Measurements from ENCODE around the gene MRPS14.
A peak's percentile ranks its signal among the peaks of the same experiment; 100 is the strongest.

Gene MRPS14

GRCh38 chr1:174984952-174985351 is 38.3 kb downstream of the MRPS14 start:
- DNase-seq (no peak), ATAC-seq (no peak)

DNA sequence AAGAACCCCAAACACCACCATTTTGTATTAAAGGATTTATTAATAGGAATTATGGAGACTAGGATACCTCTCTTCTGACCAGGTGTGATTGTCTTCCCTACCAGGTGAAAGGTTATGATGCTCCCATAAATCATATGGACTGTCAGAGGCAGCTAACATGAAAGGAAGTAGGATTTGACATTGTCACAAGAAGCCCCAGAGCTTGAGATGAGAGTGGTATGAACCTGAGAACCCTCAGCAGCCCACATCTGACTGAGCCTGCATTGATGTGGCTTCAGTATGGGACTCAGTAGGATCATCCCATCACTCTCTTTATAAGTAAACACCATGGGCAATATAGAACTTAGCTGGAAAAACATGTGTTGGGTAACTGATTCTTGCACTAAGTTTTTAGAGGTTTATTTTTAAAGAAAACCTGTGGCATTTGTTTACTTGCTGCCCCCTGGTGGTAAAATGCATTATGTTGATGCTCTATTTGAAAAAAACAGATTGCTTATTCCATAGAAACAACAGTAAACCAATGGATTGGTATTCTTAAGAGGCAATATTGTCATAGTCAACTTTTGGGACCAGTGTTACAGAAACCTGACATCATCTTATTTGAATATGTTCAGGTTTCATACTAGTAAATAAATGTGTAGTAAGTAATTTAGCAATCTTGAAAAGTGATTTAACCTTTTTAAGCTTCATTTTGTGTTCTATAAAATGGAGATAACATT is 40.1 kb downstream of the MRPS14 start:
- DNase-seq (peak; percentile 38), ATAC-seq (no peak)

DNA sequence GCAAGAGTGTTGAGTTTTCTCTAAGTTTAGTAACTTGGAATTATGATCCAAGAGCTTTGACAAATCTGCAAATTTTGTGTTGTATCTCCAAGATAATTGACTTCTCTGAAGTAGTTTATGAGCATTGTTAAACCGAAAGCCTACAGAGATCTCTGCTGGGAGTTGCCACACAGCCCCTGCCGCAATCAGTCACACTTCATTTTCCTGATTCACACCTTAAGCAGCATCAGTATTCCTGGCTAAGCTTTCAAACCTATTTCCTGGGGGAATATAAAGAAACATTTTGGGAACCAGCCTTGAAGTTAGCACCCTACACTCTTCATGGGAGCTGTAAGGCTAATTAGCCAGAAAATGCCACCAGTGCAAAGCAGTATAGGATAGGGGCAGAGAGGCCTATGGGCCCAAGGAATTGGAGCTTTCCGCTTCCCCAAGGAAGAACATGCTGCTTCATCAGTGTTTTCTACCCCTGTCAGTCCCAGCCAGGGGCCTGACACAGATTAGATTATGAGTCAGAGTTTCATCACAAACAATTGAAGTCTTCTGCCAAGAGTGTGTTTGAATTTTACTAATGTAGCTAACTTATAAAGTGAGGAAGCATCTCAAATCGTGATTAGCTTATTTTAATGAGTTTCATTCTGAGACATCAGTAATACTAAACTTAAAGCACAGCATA is 46.7 kb downstream of the MRPS14 start:
- DNase-seq (no peak), ATAC-seq (no peak)

DNA sequence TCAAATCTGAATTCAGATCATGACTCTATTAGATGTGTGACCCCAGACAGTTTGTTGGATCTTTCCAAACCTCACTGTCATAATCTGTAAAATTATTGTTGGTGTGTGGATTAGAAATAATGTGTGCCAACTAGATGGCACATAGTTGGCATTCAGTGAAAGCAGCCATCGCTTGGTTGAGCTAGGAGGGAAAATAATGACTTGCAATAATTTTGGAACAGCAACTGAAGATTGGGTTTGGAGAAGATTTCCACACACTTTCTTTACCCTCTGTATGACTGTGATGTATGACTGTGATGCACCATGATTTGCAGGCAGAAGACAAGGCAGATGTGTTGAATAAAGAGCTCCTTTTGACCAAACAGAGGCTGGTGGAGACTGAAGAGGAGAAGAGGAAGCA is 47.5 kb downstream of the MRPS14 start:
- DNase-seq (no peak), ATAC-seq (no peak)

DNA sequence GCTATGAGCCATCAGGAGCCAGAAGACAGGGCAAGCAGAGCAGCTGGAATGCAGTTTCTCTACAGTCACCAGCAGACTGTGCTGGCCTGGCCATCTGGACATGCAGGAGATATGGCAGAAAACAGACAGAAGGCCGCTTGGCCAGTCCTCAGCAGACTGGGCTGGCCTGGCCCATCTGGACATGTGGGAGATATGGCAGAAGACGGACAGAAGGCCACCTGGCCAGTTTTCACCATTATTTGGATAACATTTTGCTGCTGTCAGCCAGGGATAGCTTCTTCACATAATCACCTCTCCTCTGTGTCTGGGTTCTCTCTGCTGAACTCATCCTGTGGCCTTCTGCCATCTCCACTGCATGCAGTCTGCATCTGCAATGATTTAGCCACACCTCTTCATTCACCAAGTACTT is 48.5 kb downstream of the MRPS14 start:
- DNase-seq (no peak), ATAC-seq (no peak)

DNA sequence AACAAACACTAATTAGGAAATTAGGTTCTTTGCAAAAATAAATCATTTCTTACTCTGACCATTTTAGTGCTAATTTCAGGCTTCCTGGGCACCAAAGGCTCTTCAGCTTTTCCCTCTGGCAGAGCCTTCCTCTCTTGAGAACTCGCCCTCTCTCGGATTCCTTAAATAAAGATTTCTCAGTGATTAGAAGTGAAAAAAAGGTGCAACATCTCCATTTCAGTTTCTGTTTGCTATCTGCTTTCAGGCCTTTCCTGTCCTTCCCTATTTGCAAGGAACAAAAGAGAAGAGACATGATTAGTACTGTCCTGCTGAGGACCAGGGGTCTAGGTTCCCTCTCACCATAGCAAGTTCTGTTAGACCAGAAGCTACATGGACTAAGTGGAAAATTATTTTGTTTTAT is 51.3 kb downstream of the MRPS14 start:
- DNase-seq (no peak), ATAC-seq (no peak)

DNA sequence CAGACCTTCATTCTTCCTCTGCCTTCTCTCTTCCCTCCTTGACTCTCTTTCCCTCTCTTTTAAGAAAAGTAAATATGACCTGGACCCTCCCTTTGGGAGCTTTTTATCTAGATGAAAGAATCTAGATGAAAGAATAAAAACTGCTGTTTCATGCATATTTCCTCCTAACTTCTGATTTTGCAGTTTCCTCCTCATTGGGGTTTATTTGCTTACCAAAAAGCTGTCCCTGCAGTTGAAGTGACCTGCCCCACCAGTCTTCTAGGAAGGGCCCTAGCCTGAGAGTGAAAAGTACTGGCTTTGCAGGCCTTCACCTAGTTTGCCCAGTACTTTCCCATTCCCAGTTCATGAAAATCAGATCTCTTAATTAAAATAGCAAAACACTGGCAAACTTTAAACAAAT is 51.8 kb downstream of the MRPS14 start:
- ATAC-seq = no peak
- no peak for DNase-seq

GRCh38 chr1:174969977-174970376 is 53.2 kb downstream of the MRPS14 start:
- peak; percentile 53 for ATAC-seq
- DNase-seq = no peak

DNA sequence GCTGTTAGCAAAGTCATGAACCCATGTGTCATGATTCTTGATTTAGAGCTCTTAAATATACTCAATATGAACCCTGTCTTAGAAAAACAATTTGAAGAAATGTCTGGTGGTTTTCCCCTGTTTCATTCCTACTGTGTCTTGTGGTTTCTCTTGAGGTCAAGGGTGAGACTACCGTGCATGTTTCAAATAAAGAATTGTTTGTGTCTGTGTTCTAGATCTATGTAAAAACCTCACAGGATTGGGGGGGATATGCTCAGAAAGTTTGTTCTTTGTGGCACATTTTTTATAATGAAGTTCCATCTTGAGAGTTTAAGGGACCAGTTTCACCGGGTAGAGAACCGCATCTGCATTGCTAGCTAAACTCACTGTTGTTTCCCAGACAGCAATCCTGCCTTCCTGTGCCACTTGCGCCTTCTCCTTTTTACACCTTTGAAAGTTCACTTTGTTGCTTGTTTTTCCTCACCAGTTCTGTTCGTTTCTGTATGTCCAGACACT is 54.4 kb downstream of the MRPS14 start:
- ATAC-seq (peak; percentile 66), DNase-seq (no peak)

DNA sequence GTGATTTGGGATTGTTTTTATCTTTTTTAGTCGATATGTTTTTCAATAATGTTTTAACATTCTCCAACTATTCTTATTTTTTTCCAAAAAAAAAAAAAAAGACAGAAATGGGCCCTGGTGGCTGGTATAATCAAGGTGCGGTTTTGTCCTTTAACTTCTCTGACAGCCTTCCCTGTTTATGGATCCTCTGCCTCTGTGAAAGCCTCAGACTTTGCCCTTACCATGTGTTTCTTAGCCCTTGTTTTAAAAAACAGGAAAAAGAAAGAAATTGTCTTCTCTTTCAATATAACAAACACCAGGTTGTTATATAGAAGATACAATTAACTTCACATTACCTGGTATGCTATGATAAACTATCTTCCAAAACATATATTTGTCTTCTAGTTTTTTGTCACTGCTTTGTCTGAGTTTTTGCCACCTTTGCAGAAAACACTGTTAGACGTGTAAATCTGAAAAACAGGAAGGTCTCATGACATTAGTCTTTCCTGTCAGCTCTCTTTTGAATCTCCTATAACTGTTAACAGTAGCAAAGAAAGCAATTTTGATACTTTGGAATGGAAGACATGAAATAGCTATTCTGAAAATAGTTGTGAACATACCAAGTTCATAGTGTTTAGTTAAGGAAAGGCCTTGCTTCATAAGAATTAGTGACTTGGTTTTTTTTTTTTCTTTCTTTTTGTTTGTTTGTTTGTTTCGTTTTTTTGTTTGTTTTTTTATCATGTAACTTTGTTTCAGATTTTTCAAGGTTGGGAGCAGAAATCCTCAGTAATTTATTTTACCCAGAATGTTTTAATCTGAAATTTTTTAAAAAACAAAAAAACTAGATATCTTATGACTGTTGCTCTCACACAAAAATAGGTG is 55.1 kb downstream of the MRPS14 start:
- ATAC-seq (no peak), DNase-seq (no peak)

- DNase-seq (no peak), ATAC-seq (no peak)
These were observed 57.1 kb downstream of the MRPS14 start for GRCh38 chr1:174966008-174966572.

DNA sequence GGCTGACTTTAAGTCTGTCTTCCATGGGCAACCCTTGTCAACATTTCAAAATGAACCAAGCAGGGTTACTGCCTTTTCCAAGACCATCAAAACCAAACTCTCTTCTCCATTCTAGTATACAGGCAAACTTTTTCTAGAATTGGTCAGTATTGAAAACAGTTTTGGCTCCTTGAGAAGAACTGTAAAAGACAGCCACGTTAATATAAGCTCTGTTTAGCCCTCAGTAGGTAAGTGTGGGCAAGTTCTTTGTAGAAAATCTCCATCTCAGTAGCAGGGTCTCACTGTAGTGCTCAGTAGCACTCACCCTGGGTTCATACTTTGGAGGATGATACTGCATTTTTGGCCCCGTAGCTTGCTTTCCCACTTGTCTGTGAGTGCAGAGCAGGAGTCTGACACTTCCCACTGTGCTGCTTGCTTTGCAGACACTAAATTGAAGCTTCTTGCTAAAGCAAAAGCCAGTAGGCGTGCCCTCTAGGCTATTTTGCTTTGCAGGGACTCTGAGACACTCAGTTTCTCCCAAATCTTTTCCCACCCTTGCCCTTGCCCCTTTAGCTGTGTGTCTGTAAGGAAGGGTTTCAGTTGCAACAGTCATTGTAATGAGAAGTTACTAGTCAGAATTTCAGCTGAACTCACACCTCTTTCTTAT is 57.7 kb downstream of the MRPS14 start:
- ATAC-seq (no peak), DNase-seq (no peak)

GRCh38 chr1:174964972-174965361 is 58.3 kb downstream of the MRPS14 start:
- DNase-seq (no peak), ATAC-seq (no peak)

GRCh38 chr1:174964261-174964971 is 58.8 kb downstream of the MRPS14 start:
- no peak for DNase-seq
- peak; percentile 91 for ATAC-seq

GRCh38 chr1:174963529-174964125 is 59.6 kb downstream of the MRPS14 start:
- ATAC-seq = no peak
- no peak for DNase-seq
